HepG2 (cell line): ENCODE data around the gene ZNF512B. TPM values are rescaled to one million over a fixed set of nuclear protein-coding genes. Genes with fewer than 3 reads are reported as not detected.

Experiments
- ATAC-seq: fragments of 200-7000 bp; cut with Tn5 transposase; 3 replicates; pipeline ENCODE4 v1.9.1; 2020; ENCODE audit warnings: mild to moderate bottlenecking, moderate library complexity
- BruUV-seq: library from RNA; stranded (reverse); fragments of 400-500 nt; replicated peaks from 2 replicates; lab custom pipeline; 2021; lab: Mats Ljungman, UMichigan
- CTCF ChIA-PET: fragments of 300-600 bp; formaldehyde crosslinking; extraction: SDS; loops from one replicate; lab custom pipeline; 2021; ENCODE audit warnings: low total read pairs, inconsistent platforms, low intra/inter-chr PET ratio; lab: Yijun Ruan, JAX
- POLR2A ChIA-PET: fragments of 350-600 bp; sonication (Branson Sonifier 250); formaldehyde crosslinking; loops from one replicate; lab custom pipeline; 2020; ENCODE audit warnings: antibody characterized with exemption, inconsistent platforms; lab: Yijun Ruan, JAX
- DNase-seq: peaks from one replicate; pipeline ENCODE4 v3.0.0-alpha.2; 2015; ENCODE audit warnings: low spot score
- FAIRE-seq: peaks from 3 replicates; lab custom pipeline; 2011; peaks lifted over from hg19 to GRCh38; lab: Jason Lieb, UNC
- H2AFZ ChIP-seq: one replicate; pipeline ENCODE4 v1.6.1; 2011; ENCODE audit warnings: low read length, inconsistent platforms
- H3K27ac ChIP-seq: fragments of 300-600 bp; 3 replicates; pipeline ENCODE4 v1.8.0; 2011; ENCODE audit warnings: mixed run types, mild to moderate bottlenecking, mixed read lengths, low read length, inconsistent platforms; ENCODE audit not compliant: insufficient read depth; ENCODE audit errors: extremely low read length
- H3K27me3 ChIP-seq, 2 experiments: fragments of 200-600 bp in 1 of 2; 2 replicates in 1 of 2; 3 replicates in 1 of 2; pipeline versions ENCODE4 v1.6.0 to v1.8.0; 2011; ENCODE audit warnings: low read length in 2 of 2, mild to moderate bottlenecking in 2 of 2, moderate library complexity in 2 of 2, inconsistent platforms in 1 of 2; ENCODE audit not compliant: insufficient read depth in 2 of 2, control insufficient read depth in 1 of 2
- H3K36me3 ChIP-seq, 2 experiments: fragments of 200-600 bp in 1 of 2; replicated peaks in 1 of 2; 2 replicates in 1 of 2; 3 replicates in 1 of 2; pipeline versions ENCODE4 v1.5.1 to v1.8.0; 2011; ENCODE audit warnings: low read length in 2 of 2, inconsistent platforms in 1 of 2; ENCODE audit not compliant: insufficient read depth in 2 of 2, control insufficient read depth in 1 of 2
- H3K4me1 ChIP-seq: 2 replicates; pipeline ENCODE4 v1.5.1; 2012; ENCODE audit warnings: low read length, inconsistent platforms; ENCODE audit not compliant: insufficient read depth
- H3K4me2 ChIP-seq: 2 replicates; pipeline ENCODE4 v1.6.0; 2011; ENCODE audit warnings: low read depth, low read length, inconsistent platforms
- H3K4me3 ChIP-seq, 3 experiments: fragments of 200-600 bp in 1 of 3; sonication (generic), shearing (Covaris generic) in 1 of 3; replicated peaks in 1 of 3; 2 replicates each; pipeline ENCODE4 v1.5.1; 2011 to 2016; ENCODE audit warnings: low read length in 3 of 3, inconsistent platforms in 2 of 3, low read depth in 2 of 3, mild to moderate bottlenecking in 2 of 3, control low read depth in 1 of 3, mixed read lengths in 1 of 3; ENCODE audit not compliant: insufficient read depth in 1 of 3
- H3K79me2 ChIP-seq: one replicate; pipeline ENCODE4 v1.6.1; 2011; ENCODE audit warnings: low read length, inconsistent platforms; ENCODE audit not compliant: insufficient read depth
- H3K9ac ChIP-seq: 2 replicates; pipeline ENCODE4 v1.6.0; 2011; ENCODE audit warnings: mild to moderate bottlenecking, low read depth, low read length, inconsistent platforms; ENCODE audit not compliant: insufficient read depth
- H3K9me3 ChIP-seq: 2 replicates; pipeline ENCODE4 v1.5.1; 2012; ENCODE audit warnings: mild to moderate bottlenecking, low read length
- H4K20me1 ChIP-seq: 2 replicates; pipeline ENCODE4 v1.6.0; 2011; ENCODE audit warnings: inconsistent platforms, mild to moderate bottlenecking, low read length, moderate library complexity; ENCODE audit not compliant: insufficient read depth
- AGO2 ChIP-seq: fragments of 200-400 bp; formaldehyde crosslinking; optimal IDR thresholded peaks from 2 replicates; pipeline ENCODE3; 2017; ENCODE audit warnings: mild to moderate bottlenecking, low read depth, low read length, moderate library complexity
- CCAR2 ChIP-seq: fragments of 200-400 bp; formaldehyde crosslinking; optimal IDR thresholded peaks from 2 replicates; pipeline ENCODE3; 2018; ENCODE audit warnings: low read depth, mild to moderate bottlenecking, low read length, moderate library complexity
- HOXA3 ChIP-seq: sonication (generic); formaldehyde crosslinking; IDR thresholded peaks from 2 replicates; pipeline ENCODE4 v1.5.0; 2020; ENCODE audit warnings: missing genetic modification reagents
- MATR3 ChIP-seq: sonication (generic); formaldehyde crosslinking; IDR thresholded peaks from 2 replicates; pipeline ENCODE4 v1.4.0; 2020; ENCODE audit warnings: missing genetic modification reagents
- MIER3 ChIP-seq: IDR thresholded peaks from 2 replicates; pipeline ENCODE4 v1.6.1; 2016; ENCODE audit warnings: missing compliant biosample characterization, borderline replicate concordance
- NFE2L1 ChIP-seq: sonication (generic); formaldehyde crosslinking; IDR thresholded peaks from 2 replicates; pipeline ENCODE4 v1.4.0; 2020; ENCODE audit warnings: missing genetic modification reagents, mild to moderate bottlenecking, borderline replicate concordance
- NFIB ChIP-seq: sonication (generic); formaldehyde crosslinking; IDR thresholded peaks from 2 replicates; pipeline ENCODE4 v1.9.0; 2021; ENCODE audit warnings: missing genetic modification reagents, mild to moderate bottlenecking, borderline replicate concordance
- PAX8 ChIP-seq: sonication (generic); formaldehyde crosslinking; IDR thresholded peaks from 2 replicates; pipeline ENCODE4 v1.8.0; 2022; ENCODE audit warnings: mild to moderate bottlenecking, missing genetic modification reagents, borderline replicate concordance
- SRF ChIP-seq: IDR thresholded peaks from 2 replicates; pipeline ENCODE4 v1.6.1; 2011; ENCODE audit warnings: mild to moderate bottlenecking, low read depth, low read length, moderate library complexity
- ZBTB7B ChIP-seq: sonication (generic); formaldehyde crosslinking; IDR thresholded peaks from 2 replicates; pipeline ENCODE4 v1.4.0; 2020; ENCODE audit warnings: missing genetic modification reagents
- ZNF121 ChIP-seq: sonication (generic); formaldehyde crosslinking; IDR thresholded peaks from 2 replicates; pipeline ENCODE4 v1.5.0; 2020; ENCODE audit warnings: mild to moderate bottlenecking, missing genetic modification reagents
- WGBS: methylation state at CpG from one replicate; pipeline ENCODE4 v1.1.6; 2017; ENCODE audit warnings: low lambda C conversion rate; 5-methylcytosine and 5-hydroxymethylcytosine counted together
- in situ Hi-C: cut with HindIII; loops from 2 replicates; pipeline ENCODE4 v1.10.0; 2017; ENCODE audit warnings: low pct_unique_long_range_greater_than_20kb; ENCODE audit not compliant: extremely low pct_ligation_motif_present
- intact Hi-C: fragments of 100-400 bp; cut with micrococcal nuclease; formaldehyde crosslinking; loops from one replicate; pipeline ENCODE4 v1.10.0; 2022; ENCODE audit not compliant: unreplicated experiment
- polyA plus RNA-seq, 8 experiments: library from polyadenylated mRNA; depleted of rRNA in 3 of 8; stranded (reverse) in 7 of 8; unstranded in 1 of 8; fragments of >200 nt; fragmentation: Illumina TruSeq in 4 of 8; extraction: Trizol in 4 of 8; gene quantifications; 2 replicates each; pipeline versions ENCODE4 v1.2.1 to v1.2.3, GENCODE V29; 2011 to 2016; ENCODE audit warnings: low read depth in 4 of 8, missing spikeins in 1 of 8, mixed read lengths in 1 of 8; ENCODE audit not compliant: insufficient read depth in 1 of 8
- total RNA-seq, 5 experiments: library from RNA; depleted of rRNA; stranded (reverse); fragments of >200 nt; fragmentation: Illumina TruSeq; extraction: Trizol; gene quantifications; 2 replicates each; pipeline ENCODE4 v1.2.3, GENCODE V29; 2016; ENCODE audit warnings: low read depth in 1 of 5
- TF ChIP-seq, protein P1 (sequence below): sonication (generic); formaldehyde crosslinking; IDR thresholded peaks from 2 replicates; pipeline ENCODE4 v1.5.0; 2020; ENCODE audit warnings: missing genetic modification reagents, mild to moderate bottlenecking, borderline replicate concordance
- TF ChIP-seq, protein P2 (sequence below): sonication (generic); formaldehyde crosslinking; IDR thresholded peaks from 2 replicates; pipeline ENCODE4 v1.4.0; 2020; ENCODE audit warnings: mild to moderate bottlenecking, missing genetic modification reagents

Gene ZNF512B
- total and polyA plus RNA-seq, 2 of the 13 experiments (the other 11 are each of a cell fraction or from before 2014, with no cell fraction given), result 11.5 to 30.6 TPM

DNA sequence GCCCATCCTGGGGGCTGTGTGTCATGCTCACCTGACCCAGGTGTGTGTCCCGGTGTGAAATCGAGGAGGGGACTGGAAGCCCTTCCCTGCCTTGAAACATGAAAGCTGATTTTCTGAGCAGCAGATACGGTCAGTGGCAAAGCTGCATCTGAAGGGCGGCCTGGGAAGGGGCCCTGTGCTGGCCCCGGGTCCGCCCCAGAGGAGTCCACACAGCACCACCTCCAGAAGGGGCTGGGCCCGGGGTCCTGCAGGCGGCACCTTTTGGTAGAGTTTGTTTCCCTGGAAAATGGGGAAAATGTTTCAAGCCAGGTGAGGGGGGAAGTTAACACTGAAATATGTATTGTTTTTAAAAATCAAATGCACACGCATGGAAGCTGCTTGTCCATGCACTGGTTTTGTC is 34.3 kb downstream of the ZNF512B start:
- TF ChIP-seq NFE2L1 (CRISPR knock-in tag), result no peak
- TF ChIP-seq SRF, result no peak
- TF ChIP-seq AGO2, result peak; percentile 66
- no peak for TF ChIP-seq CCAR2
- Histone ChIP-seq H3K9me3 (no peaks in the 10 kb centered on the region), H3K27me3 (no peaks in the 10 kb centered on the region), H3K79me2 (no peaks in the 10 kb centered on the region), H2AFZ (no peak overlapping the region), H3K9ac (no peak overlapping the region), H3K4me1 (no peaks in the 10 kb centered on the region), H3K4me3 (no peak overlapping the region), H3K36me3 (peaks cover 44 to 74% of the 10 kb centered on the region in 2 experiments), H4K20me1 (peaks cover 4% of the 10 kb centered on the region; the same call in 1 of the 2 replicates), H3K27ac (no peak overlapping the region), H3K4me2 (no peak overlapping the region)
- in situ Hi-C loops, result no loop called here
- ChIA-PET POLR2A (no interaction called here), CTCF (no interaction called here)
- 98% methylated on average over 9 of the region's 9 CpGs for WGBS
- no TSS peak for BruUV-seq
- ATAC-seq (no peak), FAIRE-seq (no peak), DNase-seq (no peak)
- intact Hi-C loops, result no loop called here

DNA sequence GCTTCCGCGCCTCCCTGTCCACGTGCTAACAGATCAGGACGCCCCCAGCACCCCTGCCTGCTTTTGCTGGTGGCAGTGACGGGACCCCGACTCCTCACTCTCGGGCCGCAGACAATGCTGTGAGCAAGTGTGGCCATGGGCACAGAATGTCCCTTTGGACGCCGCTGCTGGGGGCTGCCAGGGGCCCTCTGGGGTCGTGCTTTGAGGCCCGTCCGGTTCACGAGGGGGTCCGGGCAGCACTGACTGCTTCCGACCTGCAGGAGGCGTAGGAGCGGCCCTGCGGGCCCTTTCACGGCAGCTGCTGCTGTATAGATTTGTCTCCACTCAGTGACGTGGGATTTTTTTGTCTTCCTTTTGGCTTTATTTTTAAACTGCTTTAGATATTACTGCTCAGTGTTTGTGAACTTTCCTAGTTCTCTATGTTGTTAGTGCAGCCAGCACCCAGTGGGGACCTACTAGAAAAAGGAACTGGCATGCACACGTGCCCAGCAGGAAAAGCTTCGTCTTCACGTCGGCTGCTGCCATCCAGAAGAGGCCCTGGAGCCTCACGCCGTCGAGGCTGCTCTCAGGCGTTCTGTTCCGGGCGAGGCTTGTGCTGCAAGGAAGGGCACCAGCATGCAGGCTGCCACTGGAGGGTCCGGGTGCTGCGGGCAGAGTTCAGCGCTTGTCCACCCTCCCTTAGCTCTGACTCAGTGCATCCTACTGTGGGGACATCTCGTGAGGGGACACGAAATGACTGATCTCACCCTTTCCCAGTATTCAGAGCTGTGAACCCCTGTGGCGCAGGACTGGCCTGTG is 35.3 kb downstream of the ZNF512B start:
- no peak overlapping the region for H3K4me2 ChIP-seq
- DNase-seq (no peak), ATAC-seq (peak; percentile 46), FAIRE-seq (no peak)
- H3K9me3 ChIP-seq, result no peaks in the 10 kb centered on the region
- peaks cover 4% of the 10 kb centered on the region; the same call in 1 of the 2 replicates for H4K20me1 ChIP-seq
- no peak overlapping the region for H3K27ac ChIP-seq
- TSS peak; percentile 39 for BruUV-seq
- H3K4me1 ChIP-seq, result no peaks in the 10 kb centered on the region
- 96% methylated on average over 37 of the region's 37 CpGs for WGBS
- intact Hi-C loops (no loop called here), in situ Hi-C loops (no loop called here)
- H3K36me3 ChIP-seq, result peaks cover 44 to 73% of the 10 kb centered on the region in 2 experiments
- ChIA-PET POLR2A (no interaction called here), CTCF (interaction anchor here (1.5 kb wide), 1 partner anchor 40 kb away, joined by 9 read pairs; no protein-coding TSS in a partner anchor)
- H3K4me3 ChIP-seq, result no peak overlapping the region
- no peak overlapping the region for H2AFZ ChIP-seq
- H3K79me2 ChIP-seq, result no peaks in the 10 kb centered on the region
- H3K27me3 ChIP-seq, result no peaks in the 10 kb centered on the region
- H3K9ac ChIP-seq, result no peak overlapping the region
- TF ChIP-seq ZBTB7B (CRISPR knock-in tag), result 0 out of 2 replicates have a peak, but pooled peaks have one; percentile 35
- TF ChIP-seq PAX8 (CRISPR knock-in tag), result no peak
- peak; percentile 39; the same call in 1 of the 2 replicates for TF ChIP-seq ZNF121
- TF ChIP-seq, protein P1, sequence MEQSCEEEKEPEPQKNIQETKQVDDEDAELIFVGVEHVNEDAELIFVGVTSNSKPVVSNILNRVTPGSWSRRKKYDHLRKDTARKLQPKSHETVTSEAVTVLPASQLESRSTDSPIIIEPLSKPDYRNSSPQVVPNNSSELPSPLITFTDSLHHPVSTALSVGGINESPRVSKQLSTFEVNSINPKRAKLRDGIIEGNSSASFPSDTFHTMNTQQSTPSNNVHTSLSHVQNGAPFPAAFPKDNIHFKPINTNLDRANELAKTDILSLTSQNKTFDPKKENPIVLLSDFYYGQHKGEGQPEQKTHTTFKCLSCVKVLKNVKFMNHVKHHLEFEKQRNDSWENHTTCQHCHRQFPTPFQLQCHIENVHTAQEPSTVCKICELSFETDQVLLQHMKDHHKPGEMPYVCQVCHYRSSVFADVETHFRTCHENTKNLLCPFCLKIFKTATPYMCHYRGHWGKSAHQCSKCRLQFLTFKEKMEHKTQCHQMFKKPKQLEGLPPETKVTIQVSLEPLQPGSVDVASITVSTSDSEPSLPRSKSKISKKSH (CRISPR knock-in tag), result peak; percentile 42; the same call in 1 of the 2 replicates
- TF ChIP-seq MATR3 (CRISPR knock-in tag), result no peak
- TF ChIP-seq AGO2, result peak; percentile 79
- TF ChIP-seq MIER3 (CRISPR knock-in tag), result no peak
- TF ChIP-seq HOXA3 (CRISPR knock-in tag), result peak; percentile 16; the same call in 1 of the 2 replicates
- TF ChIP-seq, protein P2, sequence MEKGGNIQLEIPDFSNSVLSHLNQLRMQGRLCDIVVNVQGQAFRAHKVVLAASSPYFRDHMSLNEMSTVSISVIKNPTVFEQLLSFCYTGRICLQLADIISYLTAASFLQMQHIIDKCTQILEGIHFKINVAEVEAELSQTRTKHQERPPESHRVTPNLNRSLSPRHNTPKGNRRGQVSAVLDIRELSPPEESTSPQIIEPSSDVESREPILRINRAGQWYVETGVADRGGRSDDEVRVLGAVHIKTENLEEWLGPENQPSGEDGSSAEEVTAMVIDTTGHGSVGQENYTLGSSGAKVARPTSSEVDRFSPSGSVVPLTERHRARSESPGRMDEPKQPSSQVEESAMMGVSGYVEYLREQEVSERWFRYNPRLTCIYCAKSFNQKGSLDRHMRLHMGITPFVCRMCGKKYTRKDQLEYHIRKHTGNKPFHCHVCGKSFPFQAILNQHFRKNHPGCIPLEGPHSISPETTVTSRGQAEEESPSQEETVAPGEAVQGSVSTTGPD (CRISPR knock-in tag), result no peak
- no peak for TF ChIP-seq NFIB (CRISPR knock-in tag)
